ENCODE results near the gene DOC2A.

GRCh38 chr16:30006095-30006473 is 4.7 kb downstream of the DOC2A start:
- TF ChIP-seq CTCF (IDR thresholded peaks at IDR 0.05; ENCODE audit: low read depth, low read length, missing input control) = no peak
- TF ChIP-seq EGR1 (IDR thresholded peaks at IDR 0.05; ENCODE audit: low read depth in 2 of 2) = no peak
- no peak for TF ChIP-seq JUND (IDR thresholded peaks at IDR 0.05)
- no peak for TF ChIP-seq GABPA (IDR thresholded peaks at IDR 0.05 in 1 of 2, conservative IDR thresholded peaks at IDR 0.05 in 1 of 2)
- TF ChIP-seq TAF1 (conservative IDR thresholded peaks at IDR 0.05) = no peak
- no peak for TF ChIP-seq REST (IDR thresholded peaks at IDR 0.05)
- no peak for TF ChIP-seq SP1 (IDR thresholded peaks at IDR 0.05)
- TF ChIP-seq ZBTB33 (IDR thresholded peaks at IDR 0.05) = no peak
- no peak for TF ChIP-seq MAX (IDR thresholded peaks at IDR 0.05)
- no peak for TF ChIP-seq RXRA (IDR thresholded peaks at IDR 0.05)
- TF ChIP-seq RAD21 (IDR thresholded peaks at IDR 0.05) = no peak
- no peak for TF ChIP-seq ATF3 (IDR thresholded peaks at IDR 0.05)
- no peak for TF ChIP-seq NR2F2 (IDR thresholded peaks at IDR 0.05)
